Measurements from ENCODE around the gene CHST4. TPM values are rescaled to one million over a fixed set of nuclear protein-coding genes. Genes with fewer than 3 reads are reported as not detected.

Gene CHST4
- total and polyA plus RNA-seq, 7 donors = 0.07 TPM; not detected in 6

GRCh38 chr16:71562552-71562951 is 36.3 kb downstream of the CHST4 start:
- no peak for TF ChIP-seq POLR2AphosphoS5 (IDR thresholded peaks at IDR 0.05)
- no peak for TF ChIP-seq CTCF (IDR thresholded peaks at IDR 0.05)
- no peak for TF ChIP-seq POLR2A (IDR thresholded peaks at IDR 0.05)
- no peak for TF ChIP-seq EP300 (IDR thresholded peaks at IDR 0.05)
- WGBS, 2 donors = 94 to 96% methylated on average over 1 of the region's 1 CpG
- H3K4me3 ChIP-seq = no peak overlapping the region
- peaks cover 0 to 3% (median 1%) of the 10 kb centered on the region in 4 donors for H3K9me3 ChIP-seq
- H3K36me3 ChIP-seq = no peaks in the 10 kb centered on the region
- peaks cover 0 to 9% (median 2%) of the 10 kb centered on the region in 4 donors for H3K4me1 ChIP-seq
- no peak for DNase-seq
- H3K27ac ChIP-seq = no peak overlapping the region
- intact Hi-C loops (cut with DNase I) = no loop called here
- H3K27me3 ChIP-seq = no peaks in the 10 kb centered on the region

GRCh38 chr16:71564335-71564967 is 38.2 kb downstream of the CHST4 start:
- Histone ChIP-seq H3K27ac (peak overlapping the region; percentile 58 to 74 (median 71)), H3K4me1 (peaks cover 0 to 9% (median 2%) of the 10 kb centered on the region in 4 donors), H3K4me3 (peak overlapping the region; percentile 45 to 60 (median 50)), H3K36me3 (no peaks in the 10 kb centered on the region), H3K27me3 (no peaks in the 10 kb centered on the region), H3K9me3 (peaks cover 0 to 3% (median 1%) of the 10 kb centered on the region in 4 donors)
- intact Hi-C loops (cut with DNase I) = no loop called here
- WGBS, 2 donors = 4 to 12% methylated on average over 19 of the region's 19 CpGs
- TF ChIP-seq POLR2A (IDR thresholded peaks at IDR 0.05) (no peak), POLR2AphosphoS5 (IDR thresholded peaks at IDR 0.05) (no peak), CTCF (IDR thresholded peaks at IDR 0.05) (no peak), EP300 (IDR thresholded peaks at IDR 0.05) (no peak)
- no peak for DNase-seq

- TF ChIP-seq POLR2A (IDR thresholded peaks at IDR 0.05) (no peak), POLR2AphosphoS5 (IDR thresholded peaks at IDR 0.05) (no peak), EP300 (IDR thresholded peaks at IDR 0.05) (no peak), CTCF (IDR thresholded peaks at IDR 0.05) (peak in 1 of 4 experiments; percentile 6)
- DNase-seq = no peak
- intact Hi-C loops (cut with DNase I) = no loop called here
- Histone ChIP-seq H3K4me1 (peaks cover 0 to 9% (median 2%) of the 10 kb centered on the region in 4 donors), H3K36me3 (no peaks in the 10 kb centered on the region), H3K9me3 (peaks cover 0 to 3% (median 1%) of the 10 kb centered on the region in 4 donors), H3K27me3 (no peaks in the 10 kb centered on the region), H3K4me3 (no peak overlapping the region), H3K27ac (no peak overlapping the region)
- 26 to 51% methylated on average over 9 of the region's 9 CpGs for WGBS, 2 donors
Observed at GRCh38 chr16:71565812-71566700, 39.8 kb downstream of the CHST4 start.

GRCh38 chr16:71567931-71568330 is 41.7 kb downstream of the CHST4 start:
- H3K4me1 ChIP-seq = peaks cover 0 to 9% (median 2%) of the 10 kb centered on the region in 4 donors
- no peak for DNase-seq
- H3K9me3 ChIP-seq = no peaks in the 10 kb centered on the region
- intact Hi-C loops (cut with DNase I) = no loop called here
- TF ChIP-seq CTCF (IDR thresholded peaks at IDR 0.05) (no peak), POLR2AphosphoS5 (IDR thresholded peaks at IDR 0.05) (no peak), EP300 (IDR thresholded peaks at IDR 0.05) (no peak), POLR2A (IDR thresholded peaks at IDR 0.05) (no peak)
- H3K27me3 ChIP-seq = no peaks in the 10 kb centered on the region
- 94 to 96% methylated on average over 8 of the region's 8 CpGs for WGBS, 2 donors
- no peak overlapping the region for H3K4me3 ChIP-seq
- H3K36me3 ChIP-seq = no peaks in the 10 kb centered on the region
- H3K27ac ChIP-seq = no peak overlapping the region
